Measurements from ENCODE around the gene ATXN8OS. TPM values are rescaled to one million over a fixed set of nuclear protein-coding genes. Genes with fewer than 3 reads are reported as not detected.
A peak's percentile ranks its signal among the peaks of the same experiment; 100 is the strongest.

Gene ATXN8OS
- polyA plus RNA-seq, 1 of the 3 experiments (the other 2 are of a cell fraction), result not detected

GRCh38 chr13:70098669-70099068 lies 9.0 kb upstream of the ATXN8OS start:
- H3K4me3 ChIP-seq (ENCODE audit: low read depth in 2 of 2, low read length in 1 of 2), result no peak overlapping the region
- H3K27ac ChIP-seq (ENCODE audit: low read depth in 2 of 2, low read length in 1 of 2), result no peak overlapping the region
- CTCF ChIA-PET, result interaction anchor here (0.6 to 4.3 kb wide), 24 partner anchors 10 to 549 kb away, joined by 3 to 41 read pairs (median 3); partner anchors contain the start of genes ATXN8OS and KLHL1
- H3F3A ChIP-seq (replicated peaks; ENCODE audit: insufficient read depth), result no peaks in the 10 kb centered on the region
- no peak overlapping the region for H2AFZ ChIP-seq (ENCODE audit: low read depth)
- POLR2A ChIA-PET, result no interaction called here
- no peaks in the 10 kb centered on the region for H3K27me3 ChIP-seq (ENCODE audit: insufficient read depth)
- WGBS (ENCODE audit: low lambda C conversion rate), result 12% methylated on average over 1 of the region's 1 CpG
- no peak overlapping the region for H3K4me2 ChIP-seq
- H3K36me3 ChIP-seq (replicated peaks in 1 of 2; ENCODE audit: control insufficient read depth in 1 of 2, insufficient read depth in 2 of 2, low read length in 1 of 2), result no peaks in the 10 kb centered on the region
- DNase-seq, result peak; percentile 8
- TF ChIP-seq CTCF (IDR thresholded peaks at IDR 0.05), result peak; percentile 63
- TF ChIP-seq TEAD4 (IDR thresholded peaks at IDR 0.05; ENCODE audit: borderline replicate concordance, insufficient read depth), result no peak
- TF ChIP-seq ELF1 (IDR thresholded peaks at IDR 0.05), result no peak
- TF ChIP-seq TAF1 (IDR thresholded peaks at IDR 0.05; ENCODE audit: borderline replicate concordance, low read depth, low read length), result no peak
- TF ChIP-seq TCF12 (IDR thresholded peaks at IDR 0.05), result no peak
- no peak for TF ChIP-seq YY1 (IDR thresholded peaks at IDR 0.05; ENCODE audit: low read depth)
- TF ChIP-seq NRF1 (IDR thresholded peaks at IDR 0.05; ENCODE audit: low read depth, low read length), result no peak
- no peak for TF ChIP-seq ZBTB33 (IDR thresholded peaks at IDR 0.05; ENCODE audit: borderline replicate concordance, low read depth)
- TF ChIP-seq REST (IDR thresholded peaks at IDR 0.05; ENCODE audit: low read depth, low read length), result no peak
- TF ChIP-seq RFX5 (IDR thresholded peaks at IDR 0.05; ENCODE audit: low read length), result no peak
- TF ChIP-seq POLR2AphosphoS5 (IDR thresholded peaks at IDR 0.05; ENCODE audit: low read depth, low read length), result no peak
- TF ChIP-seq USF1 (IDR thresholded peaks at IDR 0.05; ENCODE audit: borderline replicate concordance, low read depth), result no peak
- no peak for TF ChIP-seq CHD2 (IDR thresholded peaks at IDR 0.05; ENCODE audit: low read length, partially characterized antibody)
- TF ChIP-seq EP300 (IDR thresholded peaks at IDR 0.05; ENCODE audit: borderline replicate concordance in 1 of 2, low read depth in 1 of 2, low read length in 1 of 2), result no peak
- no peak for TF ChIP-seq MXI1 (IDR thresholded peaks at IDR 0.05; ENCODE audit: low read depth, low read length)
- no peak for TF ChIP-seq FOSL2 (IDR thresholded peaks at IDR 0.05; ENCODE audit: borderline replicate concordance, low read depth)
- TF ChIP-seq RAD21 (IDR thresholded peaks at IDR 0.05; ENCODE audit: low read length), result peak; percentile 57
- TF ChIP-seq SIN3A (IDR thresholded peaks at IDR 0.05; ENCODE audit: borderline replicate concordance, low read depth, low read length), result no peak
- no peak for TF ChIP-seq JUND (IDR thresholded peaks at IDR 0.05)
- no peak for TF ChIP-seq RXRA (IDR thresholded peaks at IDR 0.05; ENCODE audit: borderline replicate concordance, low read depth)
- TF ChIP-seq NFIC (IDR thresholded peaks at IDR 0.05; ENCODE audit: borderline replicate concordance), result no peak
- TF ChIP-seq SMC3 (IDR thresholded peaks at IDR 0.05; ENCODE audit: low read depth, low read length), result peak; percentile 33
- no peak for TF ChIP-seq GABPA (IDR thresholded peaks at IDR 0.05; ENCODE audit: low read depth)
- TF ChIP-seq GATA2 (CRISPR knock-in tag; IDR thresholded peaks at IDR 0.05), result no peak
- no peak for TF ChIP-seq IRF3 (IDR thresholded peaks at IDR 0.05; ENCODE audit: low read depth, low read length)
- no peak for TF ChIP-seq MEF2A (IDR thresholded peaks at IDR 0.05; ENCODE audit: borderline replicate concordance, low read depth)
- H4K20me1 ChIP-seq (ENCODE audit: insufficient read depth), result no peaks in the 10 kb centered on the region
- no peaks in the 10 kb centered on the region for H3K9me2 ChIP-seq
- H3K4me1 ChIP-seq (ENCODE audit: control insufficient read depth in 1 of 2, insufficient read depth in 2 of 2, low read depth in 1 of 2, low read length in 1 of 2), result no peaks in the 10 kb centered on the region
- H3K79me2 ChIP-seq (ENCODE audit: insufficient read depth), result no peaks in the 10 kb centered on the region
- no peaks in the 10 kb centered on the region for H3K9me3 ChIP-seq
- no peak overlapping the region for H3K9ac ChIP-seq
